SJCRH30 (cell line): ENCODE measurements around the gene MAML2. TPM values are rescaled to one million over a fixed set of nuclear protein-coding genes. Genes with fewer than 3 reads are reported as not detected.

Experiments
- DNase-seq, 2 experiments: peaks; one replicate each; pipeline ENCODE4 v3.0.0-alpha.2; 2015 to 2020
- H3K27ac ChIP-seq: fragments of 250-450 bp; sonication (Bioruptor Pico); 2 replicates; pipeline ENCODE4 v1.5.1; 2020; ENCODE audit warnings: mild to moderate bottlenecking, moderate library complexity
- H3K27me3 ChIP-seq: fragments of 250-450 bp; sonication (Bioruptor Pico); 2 replicates; pipeline ENCODE4 v1.5.1; 2020; ENCODE audit warnings: mild to moderate bottlenecking, moderate library complexity
- H3K36me3 ChIP-seq: fragments of 250-450 bp; sonication (Bioruptor Pico); 2 replicates; pipeline ENCODE4 v1.5.1; 2020; ENCODE audit warnings: mild to moderate bottlenecking, moderate library complexity
- H3K4me1 ChIP-seq: fragments of 250-450 bp; sonication (Bioruptor Pico); 2 replicates; pipeline ENCODE4 v1.5.1; 2020; ENCODE audit warnings: mild to moderate bottlenecking, moderate library complexity
- H3K4me3 ChIP-seq: fragments of 250-450 bp; sonication (Bioruptor Pico); 2 replicates; pipeline ENCODE4 v1.5.1; 2020; ENCODE audit warnings: mild to moderate bottlenecking, moderate library complexity
- H3K9me3 ChIP-seq: fragments of 250-450 bp; sonication (Bioruptor Pico); replicated peaks from 2 replicates; pipeline ENCODE4 v1.5.1; 2020; ENCODE audit warnings: mild to moderate bottlenecking, moderate library complexity
- total RNA-seq: library from RNA; depleted of rRNA; stranded (reverse); fragments of >200 nt; shearing (Covaris generic); gene quantifications from 2 replicates; pipeline ENCODE4 v1.2.3, GENCODE V29; 2014

The MAML2 gene
- total RNA-seq, 1 experiment from 2014 or later, result 2.1 TPM

- H3K4me3 ChIP-seq, result 0 out of 2 replicates have a peak overlapping the region, but pooled peaks have one; percentile 6
- H3K4me1 ChIP-seq, result peaks cover 11% of the 10 kb centered on the region; the same call in 1 of the 2 replicates
- DNase-seq, result peak; percentile 24 to 65
These were observed 180.0 kb downstream of the MAML2 start for GRCh38 chr11:96162816-96163499.

GRCh38 chr11:96161307-96162089, 181.5 kb downstream of the MAML2 start:
- Histone ChIP-seq H3K4me1 (peaks cover 23% of the 10 kb centered on the region), H3K9me3 (no peaks in the 10 kb centered on the region), H3K27ac (no peak overlapping the region), H3K36me3 (no peaks in the 10 kb centered on the region), H3K4me3 (no peak overlapping the region), H3K27me3 (no peaks in the 10 kb centered on the region)
- DNase-seq, result no peak

More at GRCh38 chr11:96162816-96163499, 180.0 kb downstream of the MAML2 start:
- H3K9me3 ChIP-seq, result no peaks in the 10 kb centered on the region
- H3K36me3 ChIP-seq, result no peaks in the 10 kb centered on the region
- H3K27me3 ChIP-seq, result no peaks in the 10 kb centered on the region
- H3K27ac ChIP-seq, result peak overlapping the region; percentile 20; the same call in 1 of the 2 replicates

DNA sequence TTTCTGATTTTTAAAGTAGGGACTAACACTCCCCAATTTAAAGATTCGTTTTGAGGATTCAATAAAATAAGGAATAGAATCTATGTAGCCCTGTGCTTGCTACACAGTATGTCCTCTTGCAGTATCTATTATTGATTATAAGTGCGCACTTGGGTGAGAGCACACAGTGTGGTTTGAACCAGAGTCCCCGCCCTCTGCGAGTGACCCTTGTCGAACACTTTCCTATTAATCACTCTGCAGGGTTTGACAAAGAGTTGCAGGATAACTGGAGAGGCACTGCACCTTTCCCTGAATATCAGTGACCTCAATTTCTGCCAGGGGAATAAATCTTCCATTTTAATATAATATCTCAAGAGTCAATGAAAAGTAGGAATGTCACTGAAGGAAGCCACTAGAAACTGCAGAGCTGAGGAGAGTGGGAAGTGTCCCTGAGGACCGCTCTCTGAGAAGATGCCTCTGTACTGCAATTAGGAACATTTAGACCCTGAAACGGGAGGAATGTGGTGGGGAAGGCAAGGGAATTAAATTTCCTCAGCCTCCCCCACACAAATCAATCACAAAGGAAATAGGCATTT, 182.2 kb downstream of the MAML2 start:
- Histone ChIP-seq H3K36me3 (no peaks in the 10 kb centered on the region), H3K9me3 (no peaks in the 10 kb centered on the region), H3K4me3 (no peak overlapping the region), H3K4me1 (peaks cover 29% of the 10 kb centered on the region), H3K27me3 (no peaks in the 10 kb centered on the region), H3K27ac (no peak overlapping the region)
- DNase-seq, result no peak

GRCh38 chr11:96159968-96160367, 183.0 kb downstream of the MAML2 start:
- Histone ChIP-seq H3K27me3 (no peaks in the 10 kb centered on the region), H3K9me3 (no peaks in the 10 kb centered on the region), H3K4me3 (no peak overlapping the region), H3K4me1 (peaks cover 32% of the 10 kb centered on the region), H3K36me3 (no peaks in the 10 kb centered on the region), H3K27ac (no peak overlapping the region)
- no peak for DNase-seq

DNA sequence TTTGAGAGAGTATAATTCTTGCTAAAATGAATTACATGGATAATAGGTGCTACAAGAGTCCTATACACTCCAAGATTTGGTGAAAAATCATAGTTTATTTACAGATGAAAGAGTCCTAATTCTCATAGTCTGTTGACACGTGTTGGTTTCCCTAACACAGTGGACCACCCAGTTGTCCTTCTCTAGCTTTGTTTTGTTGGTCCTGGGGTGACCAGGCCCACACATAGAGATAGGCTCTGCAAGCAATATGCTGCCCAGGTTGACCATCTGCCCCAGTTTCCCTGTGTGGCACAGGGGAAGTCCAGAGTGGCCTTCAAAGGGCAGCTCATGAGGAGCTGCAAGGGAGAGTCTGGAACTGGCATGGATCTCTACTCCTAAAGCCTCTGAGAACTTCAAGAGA, 184.9 kb downstream of the MAML2 start:
- Histone ChIP-seq H3K4me1 (peaks cover 31% of the 10 kb centered on the region), H3K27ac (no peak overlapping the region; the same call in 1 of the 2 replicates), H3K36me3 (no peaks in the 10 kb centered on the region), H3K9me3 (no peaks in the 10 kb centered on the region), H3K27me3 (no peaks in the 10 kb centered on the region), H3K4me3 (no peak overlapping the region)
- peak; percentile 20 to 36 for DNase-seq

DNA sequence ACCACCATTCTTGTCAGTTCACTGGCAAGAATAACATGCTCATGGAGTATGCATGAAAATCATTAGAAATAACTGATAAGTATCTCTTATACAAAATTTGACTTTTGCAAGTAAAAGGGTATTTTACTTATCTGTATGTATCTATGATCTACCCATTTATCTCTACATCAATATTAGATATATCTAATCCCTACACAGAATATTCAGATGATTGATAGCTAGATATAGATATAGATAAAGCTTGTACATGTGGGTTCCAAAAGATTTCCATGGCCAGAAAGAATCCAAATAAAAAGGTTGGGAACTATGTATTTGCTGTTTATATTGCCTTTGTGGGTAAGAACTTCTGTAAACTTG, 185.5 kb downstream of the MAML2 start:
- H3K4me1 ChIP-seq, result peaks cover 25% of the 10 kb centered on the region

DNA sequence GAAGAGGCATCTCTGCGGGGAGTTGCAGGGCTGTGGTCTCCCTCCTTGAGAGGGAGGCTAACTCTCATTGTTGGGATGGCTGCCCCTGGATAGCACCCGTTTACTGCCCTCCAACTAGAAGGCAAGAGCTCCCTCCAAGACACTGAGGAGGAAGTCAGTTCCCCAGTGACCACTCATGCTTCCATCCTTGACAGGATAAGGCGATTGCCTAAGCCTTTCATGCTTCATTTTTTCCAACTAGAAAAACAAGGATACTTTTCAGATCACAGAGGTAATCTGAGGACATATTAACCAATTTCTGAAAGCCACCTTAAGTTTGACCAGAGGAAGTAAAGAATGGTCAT, 186.6 kb downstream of the MAML2 start:
- DNase-seq, result no peak
- peaks cover 25% of the 10 kb centered on the region for H3K4me1 ChIP-seq
- no peaks in the 10 kb centered on the region for H3K36me3 ChIP-seq
- H3K27me3 ChIP-seq, result no peaks in the 10 kb centered on the region
- H3K9me3 ChIP-seq, result no peaks in the 10 kb centered on the region
- peak overlapping the region; percentile 16; the same call in 1 of the 2 replicates for H3K27ac ChIP-seq
- H3K4me3 ChIP-seq, result no peak overlapping the region

More for the DNA sequence above, 185.5 kb downstream of the MAML2 start:
- H3K27ac ChIP-seq, result no peak overlapping the region; the same call in 1 of the 2 replicates
- H3K36me3 ChIP-seq, result no peaks in the 10 kb centered on the region
- no peaks in the 10 kb centered on the region for H3K9me3 ChIP-seq
- no peaks in the 10 kb centered on the region for H3K27me3 ChIP-seq
- DNase-seq, result no peak
- no peak overlapping the region for H3K4me3 ChIP-seq

DNA sequence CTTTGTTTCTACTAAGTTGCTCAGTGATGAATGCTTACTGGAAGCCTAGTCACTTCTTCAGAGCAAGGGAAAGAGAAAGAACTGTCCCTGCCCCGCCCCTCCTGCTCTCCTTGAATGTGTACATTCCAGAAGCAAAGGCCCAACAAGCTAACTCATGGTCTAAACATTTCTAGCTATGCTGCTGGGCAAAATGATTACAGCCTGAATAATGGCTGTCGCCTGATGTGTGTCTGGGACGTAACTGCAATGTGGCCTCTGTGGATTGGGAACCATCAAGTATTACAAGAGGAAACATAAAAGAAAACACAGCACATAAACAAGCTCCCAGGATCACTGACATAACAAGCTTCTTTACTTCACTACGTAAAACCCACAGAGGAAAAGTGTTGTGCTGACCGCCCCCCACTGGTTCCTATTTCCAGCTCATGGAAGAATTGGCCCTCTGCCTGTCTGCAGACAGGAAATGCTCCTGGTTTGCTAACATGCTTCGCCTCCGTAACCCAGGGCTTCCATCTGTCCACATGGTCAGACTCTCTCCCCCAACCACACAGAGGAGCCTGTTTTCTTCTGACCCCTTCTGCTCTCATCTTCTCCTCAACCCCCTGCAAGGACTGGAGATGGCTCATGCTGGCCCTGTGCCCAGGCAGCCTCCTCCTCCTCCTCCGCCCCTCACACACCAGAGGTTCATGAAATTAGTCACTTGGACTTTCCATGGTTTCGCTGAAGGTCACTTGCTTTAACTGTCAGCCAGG, 187.2 kb downstream of the MAML2 start:
- H3K4me3 ChIP-seq, result no peak overlapping the region

DNA sequence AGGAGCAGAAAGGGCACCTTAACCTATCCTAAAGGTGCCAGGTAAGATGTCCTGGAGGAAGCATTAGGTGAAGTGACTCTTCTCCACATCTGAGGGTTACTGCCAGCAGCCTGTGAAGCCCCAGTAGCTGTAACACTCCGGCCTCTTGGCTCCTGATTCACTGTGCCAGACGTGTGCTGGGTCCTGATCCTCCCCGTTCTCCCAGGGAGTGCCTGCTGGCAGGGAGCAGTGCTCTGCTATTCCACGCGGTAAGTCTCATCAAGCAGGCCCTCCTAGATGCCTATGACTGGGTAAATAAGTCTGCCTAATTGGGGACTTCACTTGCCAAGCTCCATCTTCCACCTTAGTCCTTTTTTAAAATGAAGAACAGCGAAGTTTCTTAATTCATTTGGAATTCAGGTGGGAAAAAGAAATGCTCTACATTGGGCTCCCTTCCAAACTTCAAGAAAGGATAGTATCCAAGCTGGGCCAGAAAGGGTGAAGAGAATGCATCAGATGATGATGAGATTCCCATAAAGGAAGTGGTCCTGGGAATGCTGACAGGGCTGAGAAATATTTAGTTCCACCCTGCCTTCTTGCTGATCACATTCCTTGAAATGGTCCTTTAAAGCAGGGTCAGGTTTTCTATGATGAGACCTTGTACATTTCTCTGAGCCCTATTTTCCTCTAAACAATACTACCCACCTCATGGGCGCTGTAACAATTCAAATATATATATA, 188.0 kb downstream of the MAML2 start:
- peaks cover 25% of the 10 kb centered on the region for H3K4me1 ChIP-seq
- H3K4me3 ChIP-seq, result no peak overlapping the region
- no peaks in the 10 kb centered on the region for H3K27me3 ChIP-seq
- no peak overlapping the region for H3K27ac ChIP-seq
- no peaks in the 10 kb centered on the region for H3K9me3 ChIP-seq
- DNase-seq, result no peak
- H3K36me3 ChIP-seq, result no peaks in the 10 kb centered on the region

More for the DNA sequence above, 187.2 kb downstream of the MAML2 start:
- no peaks in the 10 kb centered on the region for H3K27me3 ChIP-seq
- DNase-seq, result peak; percentile 26 to 42
- H3K9me3 ChIP-seq, result no peaks in the 10 kb centered on the region
- peaks cover 25% of the 10 kb centered on the region for H3K4me1 ChIP-seq
- peak overlapping the region; percentile 16; the same call in 1 of the 2 replicates for H3K27ac ChIP-seq
- H3K36me3 ChIP-seq, result no peaks in the 10 kb centered on the region

DNA sequence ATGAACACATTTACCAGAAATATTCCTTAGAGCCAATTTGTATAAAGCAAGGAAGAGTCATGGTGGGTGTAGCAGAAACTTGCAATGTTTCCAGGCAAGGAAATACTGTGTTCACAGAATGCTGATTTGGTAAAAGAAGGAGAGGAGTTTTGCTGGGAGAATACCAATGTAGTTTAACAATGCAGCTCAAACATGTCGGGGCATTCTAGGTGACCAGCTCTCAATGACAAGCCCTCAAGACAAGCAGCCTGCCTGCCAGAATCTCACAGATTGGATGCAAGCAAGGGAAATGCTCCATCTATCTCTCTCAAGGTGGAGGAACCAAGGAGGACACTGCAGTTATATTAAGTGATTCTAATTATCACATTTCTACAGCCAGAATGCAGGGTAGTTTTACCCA, 190.4 kb downstream of the MAML2 start:
- H3K4me3 ChIP-seq, result no peak overlapping the region
- H3K27ac ChIP-seq, result no peak overlapping the region
- peaks cover 19% of the 10 kb centered on the region for H3K4me1 ChIP-seq
- DNase-seq, result no peak
- H3K36me3 ChIP-seq, result no peaks in the 10 kb centered on the region
- no peaks in the 10 kb centered on the region for H3K9me3 ChIP-seq
- no peaks in the 10 kb centered on the region for H3K27me3 ChIP-seq

DNA sequence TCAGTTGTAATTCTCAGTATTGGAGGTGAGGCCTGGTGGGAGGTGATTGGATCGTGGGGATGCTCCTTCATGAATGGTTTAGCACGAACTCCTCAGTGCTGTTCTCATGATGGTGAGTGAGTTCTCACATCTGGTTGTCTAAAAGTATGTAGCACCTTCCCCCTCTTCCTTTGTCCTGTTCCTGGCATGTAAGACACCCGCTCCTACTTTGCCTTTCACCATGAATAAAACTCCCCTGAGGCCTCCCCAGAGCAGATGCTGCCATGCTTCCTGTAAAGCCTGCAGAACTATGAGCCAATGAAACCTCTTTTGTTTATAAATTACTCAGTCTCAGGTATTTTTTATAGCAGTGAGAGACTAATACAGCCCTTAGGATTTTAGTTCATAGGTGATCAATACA, 191.5 kb downstream of the MAML2 start:
- Histone ChIP-seq H3K9me3 (no peaks in the 10 kb centered on the region), H3K4me3 (no peak overlapping the region), H3K27ac (no peak overlapping the region), H3K27me3 (no peaks in the 10 kb centered on the region), H3K36me3 (no peaks in the 10 kb centered on the region), H3K4me1 (peaks cover 10% of the 10 kb centered on the region)
- no peak for DNase-seq

GRCh38 chr11:96150609-96151008, 192.4 kb downstream of the MAML2 start:
- Histone ChIP-seq H3K9me3 (no peaks in the 10 kb centered on the region), H3K27ac (no peak overlapping the region), H3K27me3 (no peaks in the 10 kb centered on the region), H3K4me3 (no peak overlapping the region), H3K36me3 (no peaks in the 10 kb centered on the region), H3K4me1 (peaks cover under 1% of the 10 kb centered on the region)
- DNase-seq, result no peak

DNA sequence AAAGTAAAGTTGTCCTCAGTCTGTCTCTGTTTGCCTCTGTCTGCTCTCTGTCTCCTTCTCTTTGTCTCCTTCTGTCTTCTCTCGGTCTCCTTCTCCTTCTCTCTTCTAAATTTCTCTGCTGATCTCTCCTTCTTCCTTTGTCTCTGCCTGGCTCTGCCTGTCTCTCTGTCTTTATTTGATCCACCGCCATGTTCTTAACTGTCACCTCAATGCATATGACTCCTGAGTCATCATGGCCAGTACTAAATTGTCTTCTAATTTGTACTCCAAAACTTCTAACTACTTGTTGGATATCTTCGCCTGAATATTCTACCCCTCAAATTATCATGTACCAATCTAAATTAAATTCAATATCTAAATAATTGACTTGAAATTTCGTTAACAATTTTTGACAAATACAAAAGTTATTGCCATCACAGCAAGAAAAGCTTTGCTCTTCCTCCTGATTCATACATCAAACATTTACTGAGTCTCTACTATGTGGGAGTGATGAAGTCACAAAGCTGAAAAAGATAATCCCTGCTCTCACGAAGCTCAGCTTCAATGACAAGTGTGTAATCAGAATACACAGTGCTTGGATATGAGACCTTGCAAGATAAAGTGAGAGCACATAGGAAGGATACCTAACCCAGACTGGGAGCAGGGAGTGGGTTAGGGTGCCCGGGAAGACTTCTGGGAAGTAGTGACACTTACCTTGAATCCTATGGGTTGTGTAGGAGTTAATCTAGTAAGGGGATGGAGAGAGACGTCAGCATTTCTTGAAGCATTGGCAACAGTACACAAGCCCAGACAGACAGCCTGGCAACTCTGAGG, 193.0 kb downstream of the MAML2 start:
- H3K4me1 ChIP-seq, result no peaks in the 10 kb centered on the region
- H3K9me3 ChIP-seq, result no peaks in the 10 kb centered on the region
- no peaks in the 10 kb centered on the region for H3K36me3 ChIP-seq
- H3K4me3 ChIP-seq, result no peak overlapping the region
- no peaks in the 10 kb centered on the region for H3K27me3 ChIP-seq
- DNase-seq, result no peak
- no peak overlapping the region for H3K27ac ChIP-seq
